H4 (cell line): Measurements from ENCODE around the gene CSNK1D. TPM values are rescaled to one million over a fixed set of nuclear protein-coding genes. Genes with fewer than 3 reads are reported as not detected.

Experiments used
- DNase-seq: peaks from one replicate; pipeline ENCODE4 v3.0.0-alpha.2; 2015; ENCODE audit warnings: low spot score
- total RNA-seq: library from RNA; depleted of rRNA; stranded (reverse); fragments of >200 nt; shearing (Covaris generic); gene quantifications from 2 replicates; pipeline ENCODE4 v1.2.3, GENCODE V29; 2014

CSNK1D gene
- total RNA-seq, 1 experiment from 2014 or later: 33.9 TPM

GRCh38 chr17:82229698-82230608 lies 43.5 kb downstream of the CSNK1D start:
- no peak for DNase-seq

DNA sequence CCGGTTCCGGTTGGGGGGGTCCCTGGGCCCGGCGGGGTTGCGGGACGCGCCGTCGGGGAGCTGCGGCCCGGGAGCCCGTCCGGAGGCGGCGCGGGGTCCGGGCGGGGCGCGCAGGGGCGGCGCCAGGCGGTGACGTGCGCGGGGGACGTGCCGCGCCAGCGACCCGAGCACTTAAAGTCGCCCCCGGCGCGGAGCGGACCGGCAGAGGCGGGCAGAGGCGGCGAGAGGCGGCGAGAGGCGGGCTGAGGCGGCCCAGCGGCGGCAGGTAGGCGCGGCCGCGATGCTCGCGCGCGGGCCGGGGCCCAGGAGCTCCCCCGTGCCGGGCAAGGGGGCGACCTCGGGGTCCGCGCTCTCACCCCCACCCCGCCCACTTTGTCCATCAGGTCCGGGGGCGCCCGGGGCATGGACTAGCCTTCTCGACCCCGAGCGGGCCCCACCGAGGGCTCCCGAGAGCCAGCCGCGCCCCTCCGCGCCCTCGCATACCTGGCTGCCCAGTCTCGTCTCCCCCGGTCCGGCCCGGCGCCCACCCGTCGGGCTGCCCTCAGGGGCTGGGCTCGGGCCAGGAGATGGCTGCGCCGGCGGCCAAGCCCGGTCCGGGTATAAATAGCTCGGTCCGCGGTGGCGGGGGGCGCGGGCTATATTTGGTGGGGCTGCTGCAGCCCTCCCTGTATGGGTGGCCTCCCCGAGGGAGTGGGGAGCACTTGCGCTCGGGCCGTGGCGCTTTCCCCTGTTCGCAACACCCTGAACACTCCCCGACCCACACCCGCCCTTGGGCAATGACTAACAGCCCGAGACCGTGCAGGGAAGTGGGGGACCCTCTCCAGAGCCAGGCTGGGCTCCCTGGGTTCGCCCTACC lies 44.4 kb downstream of the CSNK1D start, which contains the start of gene SLC16A3:
TSS of gene SLC16A3 (plus strand) at position 201 of the 856 bp plus-strand sequence. CDS start 6,967 bp downstream, outside the sequence.
- DNase-seq: no peak

- no peak for DNase-seq
Measured at GRCh38 chr17:82228278-82228841, 45.1 kb downstream of the CSNK1D start.

DNA sequence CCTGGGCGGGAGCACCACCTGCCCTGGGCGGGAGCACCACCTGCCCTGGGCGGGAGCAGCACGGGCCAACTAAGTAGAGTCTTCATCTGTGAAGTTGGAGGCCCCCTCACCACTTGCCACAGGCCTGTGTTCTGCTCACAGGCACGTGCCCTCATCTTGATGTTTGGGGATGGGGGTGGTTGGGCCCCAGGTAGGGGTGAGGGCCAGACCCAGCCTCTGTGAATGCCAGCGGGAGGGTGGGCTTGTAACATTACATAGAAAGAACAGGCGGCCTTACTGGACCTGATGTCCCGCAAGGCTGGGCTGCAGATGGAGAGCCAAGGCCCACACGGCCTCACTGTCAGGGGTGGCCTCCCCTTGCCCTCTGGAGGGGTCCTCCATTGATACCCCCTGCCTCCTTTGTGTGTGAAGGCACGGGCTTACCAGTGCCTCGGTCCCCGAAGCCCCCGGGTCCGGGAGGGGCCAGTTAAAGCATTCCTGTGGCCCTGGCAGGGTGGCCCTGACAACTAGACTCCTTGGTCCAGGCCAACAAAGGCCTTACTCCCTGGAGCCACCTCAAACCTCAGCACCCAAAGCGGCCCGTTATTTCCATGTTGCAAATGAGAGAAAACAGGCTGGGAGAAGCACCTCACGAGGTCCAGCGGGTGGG lies 45.7 kb downstream of the CSNK1D start:
- DNase-seq: no peak

- DNase-seq: no peak
Measured at GRCh38 chr17:82226809-82227628, 46.5 kb downstream of the CSNK1D start.

GRCh38 chr17:82226146-82226808 lies 47.2 kb downstream of the CSNK1D start:
- DNase-seq: no peak

DNA sequence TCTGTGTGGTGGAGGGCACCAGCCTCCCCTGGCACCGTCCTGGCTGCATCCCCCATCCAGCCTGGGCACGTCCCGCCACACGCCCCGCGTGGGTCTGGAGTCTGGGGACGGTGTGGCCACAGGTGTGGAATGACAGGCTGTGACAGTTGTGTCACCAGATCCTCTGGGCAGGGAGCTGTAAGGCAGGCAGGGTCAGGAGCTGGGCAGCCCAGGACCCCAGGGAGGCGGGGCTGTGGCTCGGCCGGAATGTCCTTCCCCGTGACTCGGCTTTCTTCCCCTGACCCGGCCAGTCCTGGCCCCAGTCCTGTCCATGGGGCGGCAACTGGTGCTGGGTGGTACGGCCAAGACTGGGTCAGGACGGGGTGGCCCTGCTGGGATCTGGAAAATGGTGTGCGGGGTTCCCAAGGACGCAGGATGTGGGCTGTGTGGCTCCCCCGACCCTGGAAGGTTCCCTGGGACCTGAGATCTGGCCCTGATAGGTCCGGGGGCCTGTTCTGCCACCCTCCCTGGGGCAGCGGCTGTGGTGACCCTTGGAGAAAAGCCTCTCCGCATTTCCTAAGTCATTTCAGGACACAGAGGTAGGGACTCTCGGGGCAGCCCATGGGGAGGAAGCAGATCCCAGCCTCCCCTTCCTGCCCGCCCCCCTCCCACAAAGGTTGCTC lies 48.0 kb downstream of the CSNK1D start:
- no peak for DNase-seq

- no peak for DNase-seq
Measured at GRCh38 chr17:82224666-82225065, 48.8 kb downstream of the CSNK1D start.

DNA sequence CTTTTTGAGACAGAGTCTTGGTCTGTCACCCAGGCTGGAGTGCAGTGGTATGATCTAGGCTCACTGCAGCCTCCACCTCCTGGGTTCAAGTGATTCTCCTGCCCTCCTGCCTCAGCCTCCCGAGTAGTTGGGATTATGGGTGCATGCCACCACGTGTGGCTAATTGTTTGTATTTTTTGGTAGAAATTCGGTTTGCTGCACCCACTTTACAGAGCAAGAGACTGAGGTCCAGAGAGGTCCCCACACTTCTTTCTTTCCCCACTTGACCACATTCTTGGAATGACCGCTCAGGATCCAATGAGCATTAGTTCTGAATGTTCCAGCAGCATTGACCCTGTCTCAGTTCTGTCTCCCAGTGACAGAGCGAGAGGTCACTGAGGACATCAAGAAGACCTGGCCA lies 50.0 kb downstream of the CSNK1D start:
- no peak for DNase-seq

GRCh38 chr17:82222816-82223215 lies 50.7 kb downstream of the CSNK1D start:
- no peak for DNase-seq

- DNase-seq: no peak
Measured at GRCh38 chr17:82221341-82221902, 52.1 kb downstream of the CSNK1D start.

DNA sequence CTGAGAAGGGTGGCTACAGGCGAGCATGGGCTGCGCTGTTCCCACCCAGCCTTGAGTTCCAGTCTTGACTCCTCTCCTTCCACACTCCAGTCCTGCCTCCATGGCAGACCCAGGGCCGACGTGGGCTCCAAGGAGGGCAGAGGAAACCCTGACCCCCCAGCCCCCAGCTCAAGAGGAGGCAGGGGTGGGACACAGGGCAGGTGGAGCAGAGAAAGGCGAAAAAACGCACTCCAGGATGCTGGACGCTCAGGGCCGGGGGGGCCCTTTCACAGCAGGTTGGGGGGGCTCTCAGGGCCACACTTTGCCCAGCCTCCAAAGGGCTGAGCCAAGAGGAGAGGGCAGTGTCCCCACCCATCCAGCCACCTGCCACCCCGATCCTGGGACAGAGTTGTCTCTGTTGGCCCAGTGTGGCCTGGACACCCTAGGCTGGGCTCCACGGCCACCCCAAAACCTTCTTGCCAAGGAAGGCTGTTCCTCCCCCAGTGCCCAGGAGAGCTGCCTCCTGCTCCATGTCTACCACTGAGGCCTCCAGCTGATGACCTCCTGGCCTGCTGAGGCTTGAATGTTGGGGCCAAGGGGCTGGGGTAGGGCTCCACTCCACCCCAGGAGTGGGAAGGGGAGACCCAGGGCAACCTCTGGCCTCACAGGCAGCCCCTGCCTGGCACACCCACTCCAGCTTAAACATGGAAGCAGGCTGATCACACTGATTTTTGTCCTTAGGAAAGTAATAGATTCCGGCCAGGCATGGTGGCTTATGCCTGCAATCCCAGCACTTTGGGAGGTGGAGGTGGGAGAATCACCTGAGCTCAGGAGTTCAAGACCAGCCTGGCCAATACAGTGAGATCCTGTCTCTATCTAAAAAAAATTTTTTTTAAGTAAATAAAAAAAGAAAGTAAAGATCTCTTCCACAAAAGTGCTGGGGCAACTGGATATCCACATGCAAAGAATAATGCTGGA lies 53.5 kb downstream of the CSNK1D start:
- no peak for DNase-seq

DNA sequence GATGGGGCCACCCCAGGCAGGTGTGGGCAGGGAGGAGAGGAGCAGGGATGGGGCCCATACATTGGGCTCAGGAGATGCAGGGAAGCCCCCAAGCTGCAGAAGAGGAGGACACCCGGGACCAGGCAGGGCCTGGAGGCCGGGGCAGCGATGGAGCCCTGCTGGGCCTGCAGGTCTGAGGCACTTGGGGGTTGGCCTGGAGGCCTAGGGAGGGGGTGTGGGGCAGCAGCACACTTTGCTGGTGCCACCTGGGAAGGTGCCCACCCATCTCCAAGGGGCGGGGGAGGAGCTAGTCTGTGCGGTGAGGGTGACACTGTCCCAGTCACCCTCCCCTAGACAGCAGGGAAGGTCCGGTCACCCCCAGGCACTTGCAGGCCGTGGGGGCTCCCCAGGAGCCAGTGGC lies 54.4 kb downstream of the CSNK1D start:
- no peak for DNase-seq

GRCh38 chr17:82218349-82219075 lies 55.0 kb downstream of the CSNK1D start:
- DNase-seq: no peak

DNA sequence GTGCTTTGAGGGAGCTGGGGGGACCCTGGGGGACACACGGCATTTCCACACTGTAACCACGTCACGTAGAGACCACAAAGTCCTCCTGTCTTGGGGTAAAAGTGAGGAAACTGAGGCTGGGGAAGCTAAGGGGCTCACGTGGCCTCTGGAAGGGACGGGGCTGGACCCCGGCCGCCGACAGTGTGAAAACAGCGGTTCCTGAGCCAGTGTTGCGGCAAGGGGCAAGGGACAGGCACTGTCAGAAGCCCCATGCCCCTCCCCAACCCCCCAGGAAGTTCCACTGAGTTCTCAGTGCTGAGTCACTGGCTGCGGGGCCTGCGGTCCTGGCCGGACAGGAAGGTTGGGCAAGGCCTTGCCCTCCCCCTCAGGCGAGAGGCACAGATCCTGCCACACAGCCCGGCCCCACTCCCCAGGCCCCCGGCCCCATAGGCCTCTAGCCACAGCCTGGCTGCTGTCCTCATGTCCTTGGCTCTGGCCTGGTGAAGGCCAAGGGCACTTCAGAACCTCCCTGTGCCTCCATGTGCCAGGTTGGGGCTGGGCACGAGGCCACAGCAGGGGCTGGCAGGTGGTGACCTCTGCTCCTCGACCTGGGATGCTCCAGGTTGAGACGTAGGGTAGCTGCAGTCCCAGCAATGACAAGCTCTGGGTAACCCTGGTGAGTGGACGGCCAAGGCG lies 55.8 kb downstream of the CSNK1D start:
- peak; percentile 83 for DNase-seq

- no peak for DNase-seq
Measured at GRCh38 chr17:82217120-82217529, 56.4 kb downstream of the CSNK1D start.
